ENCODE measurements around the gene LARP6.

Gene LARP6

GRCh38 chr15:70791259-70791658 lies 62.7 kb downstream of the LARP6 start:
- Histone ChIP-seq H3K27me3 (ENCODE audit: insufficient read depth, low read length) (no peaks in the 10 kb centered on the region), H3K4me1 (ENCODE audit: insufficient read depth, low read length) (no peaks in the 10 kb centered on the region), H2AFZ (ENCODE audit: low read depth, low read length) (no peak overlapping the region), H3K36me3 (ENCODE audit: insufficient read depth, low read length) (no peaks in the 10 kb centered on the region), H3K4me3 (ENCODE audit: low read length) (no peak overlapping the region), H3K9me3 (ENCODE audit: low read length) (peaks cover 2% of the 10 kb centered on the region)

GRCh38 chr15:70789213-70789612 lies 64.7 kb downstream of the LARP6 start:
- no peaks in the 10 kb centered on the region for H3K36me3 ChIP-seq (ENCODE audit: insufficient read depth, low read length)
- no peak overlapping the region for H2AFZ ChIP-seq (ENCODE audit: low read depth, low read length)
- peaks cover 2% of the 10 kb centered on the region for H3K9me3 ChIP-seq (ENCODE audit: low read length)
- no peak overlapping the region for H3K4me3 ChIP-seq (ENCODE audit: low read length)
- no peaks in the 10 kb centered on the region for H3K27me3 ChIP-seq (ENCODE audit: insufficient read depth, low read length)
- no peaks in the 10 kb centered on the region for H3K4me1 ChIP-seq (ENCODE audit: insufficient read depth, low read length)

- no peak overlapping the region for H2AFZ ChIP-seq (ENCODE audit: low read depth, low read length)
- H3K36me3 ChIP-seq (ENCODE audit: insufficient read depth, low read length) = no peaks in the 10 kb centered on the region
- H3K4me3 ChIP-seq (ENCODE audit: low read length) = no peak overlapping the region
- H3K9me3 ChIP-seq (ENCODE audit: low read length) = no peaks in the 10 kb centered on the region
- peaks cover 3% of the 10 kb centered on the region for H3K27me3 ChIP-seq (ENCODE audit: insufficient read depth, low read length)
- no peaks in the 10 kb centered on the region for H3K4me1 ChIP-seq (ENCODE audit: insufficient read depth, low read length)
Observed at GRCh38 chr15:70788114-70789049, 65.6 kb downstream of the LARP6 start.

- H2AFZ ChIP-seq (ENCODE audit: low read depth, low read length) = no peak overlapping the region
- no peaks in the 10 kb centered on the region for H3K9me3 ChIP-seq (ENCODE audit: low read length)
- H3K4me3 ChIP-seq (ENCODE audit: low read length) = no peak overlapping the region
- peaks cover 5% of the 10 kb centered on the region for H3K27me3 ChIP-seq (ENCODE audit: insufficient read depth, low read length)
- H3K4me1 ChIP-seq (ENCODE audit: insufficient read depth, low read length) = no peaks in the 10 kb centered on the region
- H3K36me3 ChIP-seq (ENCODE audit: insufficient read depth, low read length) = no peaks in the 10 kb centered on the region
Observed at GRCh38 chr15:70786996-70787395, 67.0 kb downstream of the LARP6 start.

- no peaks in the 10 kb centered on the region for H3K36me3 ChIP-seq (ENCODE audit: insufficient read depth, low read length)
- H2AFZ ChIP-seq (ENCODE audit: low read depth, low read length) = no peak overlapping the region
- peaks cover 9% of the 10 kb centered on the region for H3K27me3 ChIP-seq (ENCODE audit: insufficient read depth, low read length)
- no peaks in the 10 kb centered on the region for H3K4me1 ChIP-seq (ENCODE audit: insufficient read depth, low read length)
- no peak overlapping the region for H3K4me3 ChIP-seq (ENCODE audit: low read length)
- H3K9me3 ChIP-seq (ENCODE audit: low read length) = no peaks in the 10 kb centered on the region
Observed at GRCh38 chr15:70783610-70784022, 70.3 kb downstream of the LARP6 start.

- H3K4me1 ChIP-seq (ENCODE audit: insufficient read depth, low read length) = no peaks in the 10 kb centered on the region
- peaks cover 9% of the 10 kb centered on the region for H3K27me3 ChIP-seq (ENCODE audit: insufficient read depth, low read length)
- H2AFZ ChIP-seq (ENCODE audit: low read depth, low read length) = no peak overlapping the region
- no peak overlapping the region for H3K4me3 ChIP-seq (ENCODE audit: low read length)
- H3K9me3 ChIP-seq (ENCODE audit: low read length) = no peaks in the 10 kb centered on the region
- H3K36me3 ChIP-seq (ENCODE audit: insufficient read depth, low read length) = no peaks in the 10 kb centered on the region
Observed at GRCh38 chr15:70783041-70783440, 70.9 kb downstream of the LARP6 start.

GRCh38 chr15:70781236-70781635 lies 72.7 kb downstream of the LARP6 start:
- Histone ChIP-seq H3K36me3 (ENCODE audit: insufficient read depth, low read length) (no peaks in the 10 kb centered on the region), H3K9me3 (ENCODE audit: low read length) (no peaks in the 10 kb centered on the region), H3K27me3 (ENCODE audit: insufficient read depth, low read length) (peaks cover 11% of the 10 kb centered on the region), H3K4me1 (ENCODE audit: insufficient read depth, low read length) (no peaks in the 10 kb centered on the region), H2AFZ (ENCODE audit: low read depth, low read length) (no peak overlapping the region), H3K4me3 (ENCODE audit: low read length) (no peak overlapping the region)
